KMS-11 (cell line): ENCODE data around the gene RGS13.

ENCODE experiments used
- H2AFZ ChIP-seq: fragments of 200-600 bp; sonication (generic); 2 replicates; pipeline ENCODE4 v1.6.1; 2016; ENCODE audit warnings: antibody characterized with exemption, mixed run types, low read depth
- H3K27ac ChIP-seq: fragments of 200-600 bp; sonication (generic); 2 replicates; pipeline ENCODE4 v1.6.1; 2016; ENCODE audit warnings: mild to moderate bottlenecking, mixed run types
- H3K27me3 ChIP-seq: fragments of 200-600 bp; sonication (generic); 2 replicates; pipeline ENCODE4 v1.6.1; 2017; ENCODE audit warnings: mild to moderate bottlenecking, low read depth, mixed run types, moderate library complexity; ENCODE audit not compliant: insufficient read depth
- H3K36me3 ChIP-seq: fragments of 200-600 bp; sonication (generic); 2 replicates; pipeline ENCODE4 v1.6.1; 2017; ENCODE audit warnings: mild to moderate bottlenecking, mixed run types; ENCODE audit not compliant: insufficient read depth
- H3K4me1 ChIP-seq: fragments of 200-600 bp; sonication (generic); 2 replicates; pipeline ENCODE4 v1.6.1; 2016; ENCODE audit warnings: mild to moderate bottlenecking, low read depth, mixed run types; ENCODE audit not compliant: poor library complexity, severe bottlenecking
- H3K4me2 ChIP-seq: fragments of 200-600 bp; sonication (generic); 2 replicates; pipeline ENCODE4 v1.7.0; 2016; ENCODE audit warnings: mild to moderate bottlenecking, mixed run types
- H3K4me3 ChIP-seq: fragments of 200-600 bp; sonication (generic); IDR thresholded peaks from 2 replicates; pipeline ENCODE4 v1.6.1; 2017; ENCODE audit warnings: low read depth, low read length, mixed read lengths; ENCODE audit not compliant: insufficient read depth
- H3K79me2 ChIP-seq: fragments of 200-600 bp; sonication (generic); 2 replicates; pipeline ENCODE4 v1.6.1; 2016; ENCODE audit warnings: low read depth, mixed run types; ENCODE audit not compliant: insufficient read depth
- H3K9ac ChIP-seq: fragments of 200-600 bp; sonication (generic); 2 replicates; pipeline ENCODE4 v1.6.1; 2016; ENCODE audit warnings: mild to moderate bottlenecking, mixed run types
- H4K20me1 ChIP-seq: fragments of 200-600 bp; sonication (generic); 2 replicates; pipeline ENCODE4 v1.6.1; 2016; ENCODE audit warnings: mild to moderate bottlenecking, mixed run types; ENCODE audit not compliant: insufficient read depth
- TF ChIP-seq, protein P1 (sequence below): fragments of 200-600 bp; sonication (generic); conservative IDR thresholded peaks from 2 replicates; pipeline ENCODE4 v1.6.1; 2017; ENCODE audit warnings: low read depth, mild to moderate bottlenecking, antibody characterized with exemption, low read length, moderate library complexity, mixed read lengths

Gene RGS13

DNA sequence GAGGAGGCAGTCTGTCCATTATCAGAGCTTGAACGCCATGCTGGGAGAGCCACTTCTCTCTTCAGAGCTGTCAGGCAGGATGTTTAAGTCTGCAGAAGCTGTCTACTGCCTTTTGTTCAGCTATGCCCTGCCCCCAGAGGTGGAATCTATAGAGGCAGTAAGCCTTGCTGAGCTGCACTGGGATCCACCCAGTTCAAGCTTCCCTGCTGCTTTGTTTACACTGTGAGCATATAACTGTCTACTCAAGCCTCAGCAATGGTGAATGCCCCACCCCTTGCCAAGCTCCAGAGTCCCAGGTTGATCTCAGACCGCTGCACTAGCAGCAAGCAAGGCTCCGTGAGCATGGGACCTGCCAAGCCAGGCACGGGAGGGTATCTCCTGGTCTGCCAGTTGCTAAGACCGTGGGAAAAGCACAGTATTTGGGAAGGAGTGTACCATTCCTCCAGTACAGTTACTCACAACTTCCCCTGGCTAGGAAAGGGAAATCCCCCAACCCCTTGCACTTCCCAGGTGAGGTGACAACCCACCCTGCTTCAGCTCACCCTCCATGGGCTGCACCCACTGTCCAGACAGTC lies 32.5 kb downstream of the RGS13 start:
- Histone ChIP-seq H3K79me2 (no peaks in the 10 kb centered on the region), H3K4me3 (no peak overlapping the region), H2AFZ (no peak overlapping the region), H3K27me3 (no peaks in the 10 kb centered on the region), H4K20me1 (no peaks in the 10 kb centered on the region), H3K36me3 (no peaks in the 10 kb centered on the region), H3K4me1 (no peaks in the 10 kb centered on the region), H3K4me2 (no peak overlapping the region), H3K9ac (no peak overlapping the region), H3K27ac (no peak overlapping the region)
- TF ChIP-seq, protein P1, sequence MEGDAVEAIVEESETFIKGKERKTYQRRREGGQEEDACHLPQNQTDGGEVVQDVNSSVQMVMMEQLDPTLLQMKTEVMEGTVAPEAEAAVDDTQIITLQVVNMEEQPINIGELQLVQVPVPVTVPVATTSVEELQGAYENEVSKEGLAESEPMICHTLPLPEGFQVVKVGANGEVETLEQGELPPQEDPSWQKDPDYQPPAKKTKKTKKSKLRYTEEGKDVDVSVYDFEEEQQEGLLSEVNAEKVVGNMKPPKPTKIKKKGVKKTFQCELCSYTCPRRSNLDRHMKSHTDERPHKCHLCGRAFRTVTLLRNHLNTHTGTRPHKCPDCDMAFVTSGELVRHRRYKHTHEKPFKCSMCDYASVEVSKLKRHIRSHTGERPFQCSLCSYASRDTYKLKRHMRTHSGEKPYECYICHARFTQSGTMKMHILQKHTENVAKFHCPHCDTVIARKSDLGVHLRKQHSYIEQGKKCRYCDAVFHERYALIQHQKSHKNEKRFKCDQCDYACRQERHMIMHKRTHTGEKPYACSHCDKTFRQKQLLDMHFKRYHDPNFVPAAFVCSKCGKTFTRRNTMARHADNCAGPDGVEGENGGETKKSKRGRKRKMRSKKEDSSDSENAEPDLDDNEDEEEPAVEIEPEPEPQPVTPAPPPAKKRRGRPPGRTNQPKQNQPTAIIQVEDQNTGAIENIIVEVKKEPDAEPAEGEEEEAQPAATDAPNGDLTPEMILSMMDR = no peak

DNA sequence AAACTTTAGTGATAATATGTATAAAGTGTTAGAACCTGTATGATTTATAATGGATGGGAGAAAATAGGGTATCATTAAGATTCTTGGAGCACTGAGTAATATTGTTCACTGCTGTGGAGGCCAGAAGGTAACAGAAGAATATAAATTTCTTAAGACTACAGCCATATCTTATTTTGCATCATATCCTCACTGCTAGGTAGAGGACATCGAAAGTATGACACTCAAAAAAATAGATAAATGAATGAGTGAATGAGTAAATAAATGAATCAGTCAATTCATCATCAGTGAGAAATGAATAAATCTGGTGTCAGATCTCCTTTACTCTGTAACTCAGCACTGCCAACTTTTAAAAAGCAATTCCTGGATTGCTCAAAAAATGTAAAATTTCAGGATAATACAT lies 33.2 kb downstream of the RGS13 start:
- no peak overlapping the region for H3K9ac ChIP-seq
- H3K27ac ChIP-seq = no peak overlapping the region
- H3K4me2 ChIP-seq = no peak overlapping the region
- H2AFZ ChIP-seq = no peak overlapping the region
- H3K79me2 ChIP-seq = no peaks in the 10 kb centered on the region
- no peaks in the 10 kb centered on the region for H4K20me1 ChIP-seq
- TF ChIP-seq, protein P1 = no peak
- H3K4me1 ChIP-seq = no peaks in the 10 kb centered on the region
- H3K36me3 ChIP-seq = no peaks in the 10 kb centered on the region
- H3K27me3 ChIP-seq = no peaks in the 10 kb centered on the region
- no peak overlapping the region for H3K4me3 ChIP-seq

DNA sequence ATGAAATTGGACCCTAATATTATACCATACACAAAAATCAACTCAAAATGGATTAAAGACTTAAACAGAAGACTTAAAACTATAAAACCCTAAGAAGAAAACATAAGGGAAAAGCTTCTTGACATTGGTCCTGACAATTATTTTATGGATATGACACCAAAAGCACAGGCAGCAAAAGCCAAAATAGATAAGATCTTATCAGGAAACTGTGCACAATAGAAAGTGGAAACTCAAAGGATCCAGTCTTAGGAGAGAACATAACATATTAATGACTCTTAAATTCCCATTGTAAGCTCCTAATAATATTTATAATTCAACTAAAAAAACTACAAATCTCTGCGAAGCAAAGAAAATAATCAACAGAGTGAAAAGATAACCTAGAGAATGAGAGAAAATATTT lies 39.8 kb downstream of the RGS13 start:
- H3K4me2 ChIP-seq = no peak overlapping the region
- no peaks in the 10 kb centered on the region for H4K20me1 ChIP-seq

DNA sequence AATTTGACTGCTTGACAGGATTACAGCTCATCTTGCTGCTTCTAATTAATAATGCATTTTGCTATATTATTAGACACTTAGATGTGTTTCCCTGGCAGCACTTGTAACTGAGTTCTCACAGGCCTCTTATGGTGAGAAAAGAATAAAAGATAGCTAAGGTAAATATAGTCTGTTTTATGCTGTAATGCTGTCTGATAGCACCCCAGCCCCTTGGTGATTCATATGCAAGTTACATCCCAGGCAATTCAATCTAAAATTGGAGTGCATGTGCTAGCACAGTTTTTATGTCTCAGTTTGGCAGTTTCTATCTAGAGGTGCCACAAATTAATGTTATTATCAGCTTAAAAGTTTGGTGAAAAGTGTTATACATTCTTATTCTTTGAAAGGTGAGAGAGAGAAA lies 42.2 kb downstream of the RGS13 start:
- no peaks in the 10 kb centered on the region for H4K20me1 ChIP-seq
- no peak overlapping the region for H3K27ac ChIP-seq
- H2AFZ ChIP-seq = no peak overlapping the region
- H3K9ac ChIP-seq = no peak overlapping the region
- H3K4me3 ChIP-seq = no peak overlapping the region
- no peaks in the 10 kb centered on the region for H3K36me3 ChIP-seq
- TF ChIP-seq, protein P1 = no peak
- H3K79me2 ChIP-seq = no peaks in the 10 kb centered on the region
- H3K4me1 ChIP-seq = no peaks in the 10 kb centered on the region
- no peak overlapping the region for H3K4me2 ChIP-seq
- no peaks in the 10 kb centered on the region for H3K27me3 ChIP-seq

More for the DNA sequence above, 39.8 kb downstream of the RGS13 start:
- H2AFZ ChIP-seq = no peak overlapping the region
- no peak overlapping the region for H3K27ac ChIP-seq
- no peaks in the 10 kb centered on the region for H3K4me1 ChIP-seq
- TF ChIP-seq, protein P1 = no peak
- H3K4me3 ChIP-seq = no peak overlapping the region
- no peaks in the 10 kb centered on the region for H3K79me2 ChIP-seq
- no peaks in the 10 kb centered on the region for H3K27me3 ChIP-seq
- no peak overlapping the region for H3K9ac ChIP-seq
- no peaks in the 10 kb centered on the region for H3K36me3 ChIP-seq
